Epithelial cell of proximal tubule (primary cell): ENCODE data around the gene FAM209A. TPM values are rescaled to one million over a fixed set of nuclear protein-coding genes. Genes with fewer than 3 reads are reported as not detected.

ENCODE experiments used
- DNase-seq: peaks from one replicate; pipeline ENCODE4 v3.0.0-alpha.2; 2011; ENCODE audit warnings: low read depth
- H3K4me3 ChIP-seq: 2 replicates; pipeline ENCODE4 v1.5.1; 2011; ENCODE audit warnings: low read depth, mild to moderate bottlenecking, low read length
- CTCF ChIP-seq: conservative IDR thresholded peaks from 2 replicates; pipeline ENCODE4 v1.5.1; 2012; ENCODE audit warnings: low read depth, mild to moderate bottlenecking, low read length
- total RNA-seq: library from RNA; depleted of rRNA; stranded (reverse); fragments of >200 nt; gene quantifications from 2 replicates; pipeline ENCODE4 v1.2.3, GENCODE V29; 2015

Gene FAM209A
- total RNA-seq, 1 donor from 2014 or later, result not detected

DNA sequence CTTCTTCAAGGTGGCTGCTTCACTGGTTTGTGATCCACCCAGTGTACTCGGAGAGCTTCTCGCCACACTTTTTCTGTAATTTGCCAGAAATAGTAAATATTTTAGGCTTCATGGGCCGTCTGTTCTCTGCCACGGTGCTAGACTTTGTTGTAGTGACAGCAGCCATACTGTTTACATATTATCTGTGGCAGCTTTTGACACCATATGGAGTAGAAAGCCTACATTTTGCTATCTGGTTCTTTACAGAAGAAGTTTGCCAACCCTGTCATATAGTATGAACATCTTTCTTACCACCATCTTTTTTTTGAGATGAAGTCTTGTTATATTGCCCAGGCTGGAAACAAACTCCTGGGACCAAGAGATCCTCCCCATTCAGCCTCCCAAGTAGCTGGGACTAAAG lies 41.0 kb downstream of the FAM209A start:
- no peak for DNase-seq
- H3K4me3 ChIP-seq, result no peak overlapping the region
- TF ChIP-seq CTCF, result no peak

- DNase-seq, result no peak
- no peak for TF ChIP-seq CTCF
- H3K4me3 ChIP-seq, result no peak overlapping the region
Observed at GRCh38 chr20:56566621-56567020, 42.1 kb downstream of the FAM209A start.

DNA sequence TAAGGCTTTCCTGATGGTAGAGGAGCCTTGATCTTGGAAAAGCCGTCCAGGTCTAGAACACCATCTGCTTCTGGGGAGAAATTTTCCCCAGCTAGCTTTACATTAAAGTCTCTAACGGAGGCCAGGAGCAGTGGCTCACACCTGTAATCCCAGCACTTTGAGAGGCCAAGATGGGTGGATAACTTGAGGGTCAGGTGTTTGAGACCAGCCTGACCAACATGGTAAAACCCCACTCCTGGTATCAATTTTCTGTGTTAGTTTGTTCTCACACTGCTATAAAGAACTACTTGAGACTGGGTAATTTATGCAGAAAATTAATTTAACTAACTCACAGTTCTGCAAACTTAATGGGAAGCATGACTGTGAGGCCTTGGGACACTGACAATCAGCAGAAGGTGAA lies 46.3 kb downstream of the FAM209A start:
- no peak for DNase-seq
- no peak overlapping the region for H3K4me3 ChIP-seq
- TF ChIP-seq CTCF, result no peak

DNA sequence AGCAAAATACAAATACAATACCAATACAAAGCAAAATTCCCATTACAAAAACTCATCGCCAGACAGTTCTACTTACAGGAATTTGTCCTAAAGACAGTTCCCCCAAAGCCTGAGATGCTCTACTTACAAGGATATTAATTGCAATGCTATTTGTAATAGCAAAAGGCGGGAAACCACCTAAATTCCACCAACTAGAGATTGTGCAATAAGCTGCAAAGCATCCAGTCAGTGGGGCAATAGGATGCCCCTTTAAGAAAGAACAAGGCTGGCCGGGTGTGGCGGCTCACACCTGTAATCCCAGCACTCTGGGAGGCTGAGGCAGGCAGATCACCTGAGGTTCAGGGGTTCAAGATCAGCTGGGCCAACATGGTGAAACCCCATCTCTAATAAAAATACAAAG lies 47.6 kb downstream of the FAM209A start:
- no peak for TF ChIP-seq CTCF
- no peak for DNase-seq
- H3K4me3 ChIP-seq, result no peak overlapping the region

GRCh38 chr20:56573986-56574385 lies 49.4 kb downstream of the FAM209A start:
- no peak overlapping the region for H3K4me3 ChIP-seq
- no peak for TF ChIP-seq CTCF
- no peak for DNase-seq

DNA sequence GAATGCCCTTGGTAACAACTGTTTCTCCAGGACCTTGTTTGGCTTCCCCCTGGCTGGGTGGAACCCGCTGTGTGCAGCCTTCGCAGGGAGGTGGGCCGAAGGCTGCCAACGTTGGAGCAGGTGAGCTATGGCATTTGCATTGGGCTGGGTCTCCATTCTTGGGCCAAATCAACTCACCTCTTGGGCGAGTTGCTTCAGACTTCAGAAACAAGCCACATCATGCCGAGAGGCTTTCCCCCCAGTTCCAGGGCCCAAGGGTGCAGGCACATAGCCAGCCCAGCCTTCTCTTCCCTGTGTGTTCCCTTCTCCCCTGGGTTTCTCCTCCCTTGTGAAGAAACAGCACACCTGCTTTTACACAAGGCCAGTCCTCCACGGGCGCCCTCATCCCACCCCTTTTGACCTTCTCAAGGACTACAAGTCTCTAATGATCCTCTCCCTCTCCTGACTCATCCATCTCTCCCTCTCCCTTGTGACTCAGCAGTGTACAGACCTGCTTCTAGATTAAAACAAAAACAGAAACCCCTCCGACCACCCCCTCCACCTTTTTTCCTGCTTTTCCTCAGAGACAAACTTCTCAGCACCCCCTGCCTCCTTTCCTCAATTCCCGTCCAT lies 50.1 kb downstream of the FAM209A start:
- no peak for DNase-seq
- H3K4me3 ChIP-seq, result no peak overlapping the region
- TF ChIP-seq CTCF, result no peak

GRCh38 chr20:56575157-56575556 lies 50.6 kb downstream of the FAM209A start:
- no peak for DNase-seq
- TF ChIP-seq CTCF, result no peak
- no peak overlapping the region for H3K4me3 ChIP-seq
